Measurements from ENCODE around the gene TLNRD1.

TLNRD1 gene

DNA sequence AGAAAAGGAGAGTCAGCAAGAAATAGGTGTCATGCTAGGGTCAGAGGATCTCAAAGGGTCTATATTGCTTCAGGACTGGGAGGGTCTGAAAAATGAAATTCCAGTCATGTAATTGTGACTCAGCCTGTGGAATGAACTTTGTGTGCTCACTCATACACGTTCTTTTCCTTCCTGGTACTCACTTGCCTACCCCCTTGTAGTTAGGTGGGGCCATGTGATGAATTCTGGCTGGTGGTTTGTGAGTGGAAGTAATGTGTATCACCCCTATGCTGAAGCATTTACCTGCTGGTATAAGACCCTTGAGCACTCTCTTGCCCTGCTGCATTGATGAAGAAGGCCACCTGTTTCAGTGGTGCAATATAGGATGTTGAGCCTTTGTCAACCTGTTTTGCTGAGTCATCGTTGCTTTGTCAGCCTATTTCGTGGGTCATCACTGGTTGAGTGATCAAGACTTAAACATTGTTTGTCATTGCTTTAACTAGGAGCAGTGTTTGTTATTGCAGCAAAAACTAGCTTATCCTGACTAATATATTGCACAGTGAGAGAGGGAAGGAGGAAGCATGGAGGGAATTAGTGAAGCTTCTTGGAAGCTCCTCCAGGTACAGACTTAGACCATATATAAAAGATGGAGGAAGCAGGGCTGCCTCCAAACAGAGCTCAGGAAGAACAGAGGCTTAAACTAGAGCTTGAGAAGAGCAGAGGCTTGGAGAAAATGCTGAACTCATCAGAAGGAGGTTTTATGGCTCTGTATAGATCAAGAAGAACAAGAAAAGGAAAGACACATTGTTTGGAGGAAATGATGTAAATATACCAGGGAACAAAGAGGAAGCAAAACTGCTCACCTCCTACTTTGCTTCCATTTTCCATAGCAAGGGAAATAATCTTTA, 28.9 kb downstream of the TLNRD1 start:
- DNase-seq: no peak

GRCh38 chr15:81030301-81030750, 29.6 kb downstream of the TLNRD1 start:
- DNase-seq: no peak

DNA sequence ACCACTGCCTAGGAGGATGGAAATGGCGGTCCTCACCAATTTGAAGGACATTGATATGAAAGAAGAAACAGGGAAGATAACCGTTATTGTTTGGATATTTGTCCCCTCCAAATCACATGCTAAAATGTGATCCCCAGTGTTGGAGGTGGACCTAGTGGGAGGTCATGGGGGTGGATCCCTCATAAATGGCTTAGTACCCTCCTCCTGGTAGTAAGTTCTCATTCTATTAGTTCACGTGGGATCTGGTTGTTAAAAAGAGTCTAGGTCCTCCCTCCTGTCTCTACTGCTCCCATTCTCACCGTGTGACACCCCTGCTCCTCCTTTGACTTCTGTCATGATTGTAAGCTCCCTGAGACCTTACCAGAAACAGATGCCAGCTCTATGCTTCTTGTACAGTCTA, 30.5 kb downstream of the TLNRD1 start:
- no peak for DNase-seq

GRCh38 chr15:81032355-81032754, 31.6 kb downstream of the TLNRD1 start:
- no peak for DNase-seq

- DNase-seq: no peak
These were observed 32.1 kb downstream of the TLNRD1 start for GRCh38 chr15:81032818-81033217.

DNA sequence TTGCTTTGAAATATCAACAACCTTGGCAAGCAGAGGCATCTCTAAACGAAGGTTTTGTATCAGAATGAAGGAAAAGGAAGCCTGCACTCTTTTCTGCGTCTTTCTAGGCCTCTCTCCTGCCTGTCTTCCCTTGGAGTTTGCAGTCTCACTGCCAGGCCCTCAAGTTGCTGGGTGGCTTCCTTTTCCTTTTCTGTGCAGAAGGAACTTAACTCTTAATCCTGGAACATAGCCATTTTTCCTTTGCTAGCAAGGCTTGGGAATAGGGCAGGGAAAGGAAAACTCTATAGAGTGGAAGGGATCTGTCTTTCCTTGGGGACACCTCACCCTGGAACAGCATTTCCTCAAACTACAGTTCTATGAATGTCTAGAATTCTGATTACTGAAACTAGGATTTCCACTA, 32.8 kb downstream of the TLNRD1 start:
- no peak for DNase-seq

DNA sequence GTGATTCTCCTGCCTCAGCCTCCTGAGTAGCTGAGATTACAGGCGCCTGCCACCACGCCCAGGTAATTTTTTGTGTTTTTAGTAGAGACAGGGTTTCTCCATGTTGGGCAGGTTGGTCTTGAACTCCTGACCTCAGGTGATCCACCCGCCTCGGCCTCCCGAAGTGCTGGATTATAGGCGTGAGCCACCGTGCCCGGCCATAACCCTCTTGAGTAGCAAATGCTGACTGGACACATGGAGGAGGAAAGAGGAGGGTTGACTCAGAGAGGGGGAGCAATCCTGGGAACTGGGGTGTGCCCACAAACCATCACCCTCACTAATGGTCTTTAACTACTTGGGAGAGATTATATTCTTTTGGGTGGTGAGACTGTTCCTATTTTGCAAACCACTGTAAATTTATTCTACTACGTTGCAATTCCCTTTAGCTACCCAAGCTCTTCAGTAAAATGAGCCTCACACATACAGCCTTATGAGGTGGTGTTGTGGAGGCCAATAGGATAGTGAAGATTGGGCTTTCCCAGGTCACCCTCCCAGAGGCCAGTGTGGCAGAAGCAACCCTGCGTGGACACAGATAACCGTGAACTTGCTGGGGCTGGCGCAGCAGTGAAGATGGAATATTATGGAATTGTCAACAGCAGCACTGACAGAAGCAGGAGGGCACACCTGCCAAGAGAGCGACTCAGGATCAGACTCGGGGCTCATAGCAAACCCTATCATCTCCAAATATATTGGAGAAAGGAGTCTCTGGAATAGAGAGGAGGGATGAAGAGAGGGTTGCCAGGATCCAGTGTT, 37.4 kb downstream of the TLNRD1 start:
- no peak for DNase-seq

- DNase-seq: no peak
These were observed 38.4 kb downstream of the TLNRD1 start for GRCh38 chr15:81038975-81039607.

GRCh38 chr15:81040757-81041156, 40.0 kb downstream of the TLNRD1 start:
- DNase-seq: no peak

DNA sequence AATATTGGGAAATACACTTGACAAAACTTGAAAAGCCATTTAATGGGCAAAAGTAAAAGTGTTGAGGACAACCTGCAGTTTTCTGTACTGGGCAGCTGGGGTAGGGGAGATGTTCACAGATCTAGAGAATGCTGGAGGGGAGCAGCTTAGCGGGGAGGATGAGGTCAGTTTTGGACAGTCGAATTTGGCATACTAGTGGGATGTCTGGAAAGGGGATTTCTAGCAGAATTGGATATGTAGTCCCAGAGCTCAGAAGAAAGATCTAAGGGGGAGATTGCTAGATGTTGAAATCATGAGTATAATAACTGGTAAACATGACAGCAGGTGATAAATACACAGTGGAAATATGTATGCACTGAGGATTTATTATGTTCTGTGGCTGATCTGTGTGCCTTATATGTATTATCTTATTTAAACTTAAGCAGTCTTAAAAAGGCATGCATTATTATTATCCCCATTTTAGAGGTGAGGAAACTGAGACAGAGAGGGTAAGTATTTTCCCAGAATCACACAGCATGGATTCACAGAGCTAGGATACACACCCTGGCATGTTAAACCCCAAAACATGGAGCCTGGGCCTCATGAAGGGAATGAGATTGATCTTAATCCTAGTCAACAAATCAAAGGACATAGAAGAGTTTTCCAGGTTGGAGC, 42.7 kb downstream of the TLNRD1 start:
- DNase-seq: no peak

DNA sequence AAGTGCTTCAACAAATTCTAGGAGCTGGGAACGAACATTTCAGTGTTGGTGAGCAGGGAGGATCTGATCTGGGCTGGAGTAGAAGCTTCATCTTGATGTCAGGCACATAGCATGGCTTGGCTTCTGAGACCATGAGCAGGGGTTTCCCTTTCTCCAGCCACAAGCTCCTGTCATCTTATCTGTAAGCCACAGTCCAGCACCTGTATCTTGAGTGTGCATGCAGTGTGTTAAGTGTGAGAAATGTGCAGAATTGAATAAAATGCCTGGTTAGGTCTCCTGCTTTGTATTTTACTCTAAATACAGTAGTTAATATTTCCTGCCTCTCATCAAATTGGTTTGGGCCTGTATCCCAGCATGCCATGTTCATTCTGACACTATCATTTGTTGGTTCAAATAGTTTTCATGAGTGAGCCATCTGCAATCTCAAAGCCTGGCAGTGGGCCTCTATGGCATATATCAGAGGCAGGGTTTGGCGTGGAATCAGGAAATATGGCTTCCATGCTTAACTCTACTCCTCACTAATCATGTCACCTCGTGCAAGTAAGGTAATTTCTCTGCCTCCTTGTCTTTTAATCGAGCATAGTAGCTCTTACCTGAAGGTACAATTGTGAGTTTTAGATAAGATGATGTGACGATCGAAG, 43.3 kb downstream of the TLNRD1 start:
- no peak for DNase-seq

DNA sequence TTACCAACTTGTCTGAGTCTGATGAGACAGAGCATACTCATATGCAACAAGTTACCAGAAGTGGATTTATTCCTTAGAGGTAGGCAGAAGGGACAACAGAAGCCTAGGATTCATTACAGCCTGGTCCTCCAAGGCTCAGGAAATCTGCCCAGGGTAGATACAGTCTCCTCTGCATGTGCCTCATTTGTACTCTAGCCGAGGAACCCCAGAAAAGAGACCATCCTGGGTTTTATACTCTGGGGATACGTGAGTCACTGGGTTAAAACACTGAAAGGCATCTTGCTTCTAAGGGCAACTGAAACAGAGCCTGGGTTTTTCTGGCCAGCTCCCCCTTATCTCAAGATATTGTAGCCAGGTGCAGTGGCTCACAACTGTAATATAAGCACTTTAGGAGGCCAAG, 45.6 kb downstream of the TLNRD1 start:
- no peak for DNase-seq

GRCh38 chr15:81047928-81048327, 47.2 kb downstream of the TLNRD1 start:
- no peak for DNase-seq

GRCh38 chr15:81049835-81050234, 49.1 kb downstream of the TLNRD1 start:
- no peak for DNase-seq

GRCh38 chr15:81050259-81050658, 49.5 kb downstream of the TLNRD1 start:
- no peak for DNase-seq

DNA sequence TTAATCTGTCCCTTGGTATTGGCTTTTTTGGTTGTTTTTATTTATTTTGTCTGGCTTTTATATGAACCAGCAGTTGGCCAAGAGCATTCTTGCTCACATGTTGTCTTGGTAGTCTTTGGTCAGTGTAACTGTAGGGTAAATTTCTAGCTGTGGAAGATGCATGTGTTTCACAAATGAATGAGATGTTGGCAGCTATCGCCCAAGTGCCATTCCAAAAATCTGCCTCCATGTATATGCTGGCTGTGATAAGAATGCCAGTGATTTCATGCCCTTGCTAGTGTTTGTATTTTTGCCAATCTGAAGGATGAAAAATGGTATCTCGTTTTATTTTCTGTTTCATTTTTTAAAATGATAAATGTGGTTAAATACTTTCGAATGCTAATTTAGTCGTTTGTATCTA, 50.1 kb downstream of the TLNRD1 start:
- DNase-seq: no peak

- DNase-seq: no peak
These were observed 51.3 kb downstream of the TLNRD1 start for GRCh38 chr15:81052046-81052445.

DNA sequence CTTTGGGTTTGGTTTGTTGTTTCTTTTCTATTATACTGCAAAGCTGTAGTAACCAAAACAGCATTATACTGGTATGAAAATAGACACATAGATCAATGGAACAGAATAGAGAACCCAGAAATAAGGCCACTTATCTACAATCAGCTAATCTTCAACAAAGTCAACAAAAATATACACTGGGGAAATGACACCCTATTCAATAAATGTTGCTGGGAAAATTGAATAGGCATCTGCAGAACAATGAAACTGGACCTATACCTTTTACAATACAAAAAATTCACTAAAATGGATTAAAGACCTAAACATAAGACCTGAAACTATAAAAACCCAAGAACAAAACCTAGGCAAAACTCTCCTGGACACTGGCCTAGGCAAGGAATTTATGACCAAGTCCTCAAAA, 52.9 kb downstream of the TLNRD1 start:
- DNase-seq: no peak

DNA sequence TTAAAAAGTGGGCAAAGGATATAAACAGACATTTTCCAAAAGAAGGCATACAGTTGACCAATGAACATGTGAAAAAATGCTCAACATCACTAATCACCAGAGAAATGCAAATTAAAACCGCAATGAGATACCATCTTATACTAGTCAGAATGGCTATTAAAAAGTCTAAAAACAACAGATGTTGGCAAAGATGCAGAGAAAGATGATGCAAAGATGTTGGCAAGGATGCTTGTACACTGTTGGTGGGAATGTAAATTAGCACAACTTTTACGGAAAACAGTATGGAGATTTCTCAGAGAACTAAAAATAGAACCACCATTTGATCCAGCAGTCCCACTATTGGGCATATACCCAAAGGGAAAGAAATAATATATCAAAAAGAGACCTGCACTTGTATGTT, 53.5 kb downstream of the TLNRD1 start:
- DNase-seq: no peak

Measured in NCI-H1092 (cell line).